GM12878 (cell line): Measurements from ENCODE around the gene UMAD1. TPM values are rescaled to one million over a fixed set of nuclear protein-coding genes. Genes with fewer than 3 reads are reported as not detected.

Experiments used
- ATAC-seq: fragments of 200-7000 bp; cut with Tn5 transposase; 3 replicates; pipeline ENCODE4 v1.9.1; 2020; ENCODE audit warnings: mild to moderate bottlenecking, moderate library complexity
- BruUV-seq: library from RNA; stranded (reverse); fragments of 400-500 nt; replicated peaks from 2 replicates; lab custom pipeline; 2021; lab: Mats Ljungman, UMichigan
- CTCF ChIA-PET: fragments of 300-600 bp; sonication (Branson Sonifier 250); formaldehyde crosslinking; extraction: SDS; loops from one replicate; lab custom pipeline; 2021; ENCODE audit warnings: inconsistent platforms; lab: Yijun Ruan, JAX
- POLR2A ChIA-PET: fragments of 350-600 bp; formaldehyde crosslinking; extraction: SDS; loops from one replicate; lab custom pipeline; 2021; ENCODE audit warnings: inconsistent platforms; lab: Charles Lee
- RAD21 ChIA-PET: fragments of 300-600 bp; sonication (Branson Sonifier 250); formaldehyde crosslinking; loops from one replicate; lab custom pipeline; 2023; ENCODE audit warnings: antibody characterized with exemption; ENCODE audit not compliant: unreplicated experiment; lab: Charles Lee
- SMC1A ChIA-PET: fragments of 300-600 bp; sonication (Branson Sonifier 250); formaldehyde crosslinking; loops from one replicate; lab custom pipeline; 2023; ENCODE audit not compliant: unreplicated experiment, uncharacterized antibody; lab: Charles Lee
- DNase-seq: peaks from one replicate; pipeline ENCODE4 v3.0.0-alpha.2; 2011; ENCODE audit warnings: low read depth, low spot score
- FAIRE-seq: peaks from 3 replicates; lab custom pipeline; 2011; peaks lifted over from hg19 to GRCh38; lab: Jason Lieb, UNC
- H2AFZ ChIP-seq: 2 replicates; pipeline ENCODE4 v1.6.0; 2011; ENCODE audit warnings: low read depth, low read length, control low read depth; ENCODE audit not compliant: control insufficient read depth
- H3K27ac ChIP-seq: 2 replicates; pipeline ENCODE4 v1.5.1; 2011; ENCODE audit warnings: control low read depth; ENCODE audit not compliant: control insufficient read depth, insufficient read depth
- H3K27me3 ChIP-seq, 2 experiments: replicated peaks in 1 of 2; 2 replicates each; pipeline versions ENCODE4 v1.6.0 to v1.6.1; 2011; ENCODE audit warnings: low read length in 1 of 2; ENCODE audit not compliant: control insufficient read depth in 2 of 2, insufficient read depth in 2 of 2
- H3K36me3 ChIP-seq, 2 experiments: 2 replicates each; pipeline ENCODE4 v1.5.1; 2011; ENCODE audit warnings: low read length in 1 of 2; ENCODE audit not compliant: control insufficient read depth in 2 of 2, insufficient read depth in 2 of 2
- H3K4me1 ChIP-seq: 2 replicates; pipeline ENCODE4 v1.6.1; 2011; ENCODE audit warnings: mild to moderate bottlenecking, low read length, moderate library complexity, mixed read lengths; ENCODE audit not compliant: control insufficient read depth, insufficient read depth
- H3K4me2 ChIP-seq: 2 replicates; pipeline ENCODE4 v1.6.0; 2011; ENCODE audit warnings: control low read depth; ENCODE audit not compliant: control insufficient read depth, insufficient read depth
- H3K4me3 ChIP-seq: fragments of 200-600 bp; sonication (generic); 2 replicates; pipeline ENCODE4 v1.5.1; 2016
- H3K79me2 ChIP-seq: 2 replicates; pipeline ENCODE4 v1.6.0; 2011; ENCODE audit warnings: low read length; ENCODE audit not compliant: control insufficient read depth, insufficient read depth
- H3K9ac ChIP-seq: 2 replicates; pipeline ENCODE4 v1.8.0; 2011; ENCODE audit warnings: low read length, control low read depth, mixed read lengths; ENCODE audit not compliant: control insufficient read depth, insufficient read depth
- H3K9me3 ChIP-seq: replicated peaks from 3 replicates; pipeline ENCODE4 v1.5.1; 2011; ENCODE audit warnings: mild to moderate bottlenecking, low read length; ENCODE audit not compliant: control insufficient read depth, insufficient read depth
- H4K20me1 ChIP-seq: 2 replicates; pipeline ENCODE4 v1.6.0; 2011; ENCODE audit not compliant: control insufficient read depth, insufficient read depth
- BHLHE40 ChIP-seq, 2 experiments: fragments of 450-650 bp in 1 of 2; IDR thresholded peaks; 2 replicates each; pipeline ENCODE4 v1.6.1; 2011 to 2017; ENCODE audit warnings: low read depth in 2 of 2, borderline replicate concordance in 1 of 2, improper control_type of control experiment in 1 of 2, low read length in 1 of 2, mild to moderate bottlenecking in 1 of 2
- BMI1 ChIP-seq: fragments of 450-650 bp; IDR thresholded peaks from 2 replicates; pipeline ENCODE4 v1.6.1; 2016; ENCODE audit warnings: mild to moderate bottlenecking, moderate library complexity, borderline replicate concordance
- CBX5 ChIP-seq: sonication (generic); IDR thresholded peaks from 2 replicates; pipeline ENCODE4 v1.6.1; 2016; ENCODE audit warnings: low read depth, moderate library complexity, mild to moderate bottlenecking, inconsistent platforms
- CREB1 ChIP-seq: IDR thresholded peaks from 2 replicates; pipeline ENCODE4 v1.6.1; 2012; ENCODE audit warnings: low read depth, mild to moderate bottlenecking, inconsistent platforms
- DPF2 ChIP-seq: fragments of 450-650 bp; IDR thresholded peaks from 2 replicates; pipeline ENCODE4 v1.6.1; 2017; ENCODE audit warnings: mild to moderate bottlenecking
- E2F4 ChIP-seq: IDR thresholded peaks from 2 replicates; pipeline ENCODE4 v1.6.1; 2012; ENCODE audit warnings: low read depth, low read length, improper control_type of control experiment
- EGR1 ChIP-seq, 2 experiments: IDR thresholded peaks; 1 replicate in 1 of 2; 2 replicates in 1 of 2; pipeline ENCODE4 v1.6.1; 2011 to 2012; ENCODE audit warnings: low read depth in 2 of 2, low read length in 2 of 2, borderline replicate concordance in 1 of 2, mild to moderate bottlenecking in 1 of 2, moderate library complexity in 1 of 2
- GABPA ChIP-seq: IDR thresholded peaks from 2 replicates; pipeline ENCODE4 v1.6.1; 2014; ENCODE audit warnings: antibody characterized with exemption, low read depth, mild to moderate bottlenecking, inconsistent platforms
- JUND ChIP-seq: IDR thresholded peaks from 2 replicates; pipeline ENCODE4 v1.6.1; 2012; ENCODE audit warnings: low read depth, mild to moderate bottlenecking, low read length, improper control_type of control experiment, moderate library complexity
- KDM1A ChIP-seq: fragments of 200-600 bp; sonication (generic); IDR thresholded peaks from 2 replicates; pipeline ENCODE4 v1.6.1; 2016; ENCODE audit warnings: borderline replicate concordance
- MAX ChIP-seq: IDR thresholded peaks from 2 replicates; pipeline ENCODE4 v1.6.1; 2012; ENCODE audit warnings: low read depth, low read length, improper control_type of control experiment
- MLLT1 ChIP-seq: fragments of 450-650 bp; IDR thresholded peaks from 2 replicates; pipeline ENCODE4 v1.6.1; 2016; ENCODE audit warnings: mild to moderate bottlenecking
- RELA ChIP-seq: fragments of 450-650 bp; IDR thresholded peaks from 2 replicates; pipeline ENCODE4 v1.8.0; 2014; ENCODE audit warnings: borderline replicate concordance; ENCODE audit not compliant: partially characterized antibody
- SRF ChIP-seq, 2 experiments: IDR thresholded peaks; 2 replicates each; pipeline ENCODE4 v1.6.1; 2011; ENCODE audit warnings: low read depth in 2 of 2, low read length in 2 of 2, mild to moderate bottlenecking in 1 of 2, moderate library complexity in 1 of 2
- TARDBP ChIP-seq: IDR thresholded peaks from 2 replicates; pipeline ENCODE4 v1.6.1; 2016; ENCODE audit warnings: borderline replicate concordance
- TBL1XR1 ChIP-seq: IDR thresholded peaks from 2 replicates; pipeline ENCODE4 v1.6.1; 2012; ENCODE audit warnings: low read depth, low read length, improper control_type of control experiment
- WGBS: methylation state at CpG from one replicate; pipeline ENCODE4 v1.1.6; 2016; ENCODE audit warnings: low lambda C conversion rate; ENCODE audit not compliant: insufficient replicate concordance, insufficient coverage; ENCODE audit errors: missing lambda C conversion rate; 5-methylcytosine and 5-hydroxymethylcytosine counted together
- in situ Hi-C: fragments of 300-500 bp; cut with MboI; formaldehyde crosslinking; loops from 9 replicates; pipeline ENCODE4 v1.14.3; 2018; ENCODE audit warnings: mixed read lengths
- intact Hi-C: fragments of 100-400 bp; cut with micrococcal nuclease; formaldehyde crosslinking; loops from one replicate; pipeline ENCODE4 v1.14.2; 2022; ENCODE audit not compliant: unreplicated experiment
- polyA plus RNA-seq, 11 experiments: library from polyadenylated mRNA; depleted of rRNA in 4 of 11; unstranded in 6 of 11; stranded (reverse) in 5 of 11; fragments of >200 nt; fragmentation: Nextera tagmentation in 4 of 11; fragmentation: Illumina TruSeq in 1 of 11; extraction: Ambion mirVana in 4 of 11; extraction: Trizol in 1 of 11; gene quantifications; 1 replicate in 1 of 11; 2 replicates in 10 of 11; pipeline versions ENCODE4 v1.2.1 to v1.2.3, GENCODE V29; 2011 to 2016; ENCODE audit warnings: inconsistent platforms in 2 of 11, missing spikeins in 2 of 11, low read depth in 1 of 11
- total RNA-seq, 4 experiments: library from RNA; depleted of rRNA in 3 of 4; stranded (reverse); fragments of >200 nt in 3 of 4; fragmentation: Illumina TruSeq in 1 of 4; extraction: Trizol in 1 of 4; gene quantifications; 2 replicates each; pipeline versions ENCODE4 v1.2.1 to v1.2.3, GENCODE V29; 2013 to 2021
- TF ChIP-seq, protein P1 (sequence below): fragments of 450-650 bp; IDR thresholded peaks from 2 replicates; pipeline ENCODE4 v1.6.1; 2017; ENCODE audit warnings: low read depth, mild to moderate bottlenecking, moderate library complexity
- TF ChIP-seq, protein P2 (sequence below): fragments of 150-350 bp; IDR thresholded peaks from 2 replicates; pipeline ENCODE4 v1.6.1; 2014; ENCODE audit warnings: mild to moderate bottlenecking, low read depth, low read length

The UMAD1 gene
- total and polyA plus RNA-seq, 10 of the 15 experiments (the other 5 are each of a cell fraction or from before 2014, with no cell fraction given): 6.0 to 28.6 (median 9.3) TPM

DNA sequence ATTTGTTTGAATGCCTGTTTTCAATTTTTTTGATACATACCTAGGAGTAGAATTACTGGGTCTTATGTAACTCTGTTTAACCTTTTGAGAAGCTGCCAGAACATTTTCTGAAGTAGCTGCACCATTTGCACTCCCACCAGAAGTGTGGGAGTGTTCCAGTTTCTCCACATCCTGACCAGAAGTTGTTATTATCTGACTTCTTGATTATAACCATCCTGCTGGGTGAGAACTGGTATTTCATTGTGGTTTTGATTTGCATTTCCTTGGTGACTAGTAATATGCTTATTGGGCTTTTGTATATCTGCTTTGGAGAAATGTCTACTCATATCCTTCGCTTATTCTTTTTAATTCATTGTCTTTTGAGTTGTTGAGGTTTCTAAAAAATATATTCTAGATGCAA is 210.8 kb downstream of the UMAD1 start:
- in situ Hi-C loops (no loop called here), intact Hi-C loops (no loop called here)
- Histone ChIP-seq H3K9ac (no peak overlapping the region), H3K4me2 (no peak overlapping the region), H3K36me3 (no peaks in the 10 kb centered on the region; a peak in 1 of 4 replicates), H3K9me3 (peaks cover 18% of the 10 kb centered on the region), H3K4me3 (no peak overlapping the region), H2AFZ (no peak overlapping the region), H4K20me1 (no peaks in the 10 kb centered on the region), H3K27ac (no peak overlapping the region), H3K4me1 (no peaks in the 10 kb centered on the region), H3K27me3 (no peaks in the 10 kb centered on the region), H3K79me2 (no peaks in the 10 kb centered on the region)
- no TSS peak for BruUV-seq
- SMC1A ChIA-PET: interaction anchor here (1.1 to 7.5 kb wide), 6 partner anchors 7 to 115 kb away, joined by 3 to 34 read pairs (median 6); no protein-coding TSS in a partner anchor
- RAD21 ChIA-PET: no interaction called here
- POLR2A ChIA-PET: no interaction called here
- no peak for DNase-seq
- no peak; the same call in 2 of the 3 replicates for ATAC-seq
- CTCF ChIA-PET: interaction anchor here (2.5 kb wide), 1 partner anchor 13 kb away, joined by 6 read pairs; no protein-coding TSS in a partner anchor
- no peak for FAIRE-seq
- WGBS: 95% methylated on average over 1 of the region's 1 CpG
- TF ChIP-seq, protein P1, sequence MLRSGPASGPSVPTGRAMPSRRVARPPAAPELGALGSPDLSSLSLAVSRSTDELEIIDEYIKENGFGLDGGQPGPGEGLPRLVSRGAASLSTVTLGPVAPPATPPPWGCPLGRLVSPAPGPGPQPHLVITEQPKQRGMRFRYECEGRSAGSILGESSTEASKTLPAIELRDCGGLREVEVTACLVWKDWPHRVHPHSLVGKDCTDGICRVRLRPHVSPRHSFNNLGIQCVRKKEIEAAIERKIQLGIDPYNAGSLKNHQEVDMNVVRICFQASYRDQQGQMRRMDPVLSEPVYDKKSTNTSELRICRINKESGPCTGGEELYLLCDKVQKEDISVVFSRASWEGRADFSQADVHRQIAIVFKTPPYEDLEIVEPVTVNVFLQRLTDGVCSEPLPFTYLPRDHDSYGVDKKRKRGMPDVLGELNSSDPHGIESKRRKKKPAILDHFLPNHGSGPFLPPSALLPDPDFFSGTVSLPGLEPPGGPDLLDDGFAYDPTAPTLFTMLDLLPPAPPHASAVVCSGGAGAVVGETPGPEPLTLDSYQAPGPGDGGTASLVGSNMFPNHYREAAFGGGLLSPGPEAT: no peak
- TF ChIP-seq SRF (IDR thresholded peaks at IDR 0.05; ENCODE audit: low read depth in 2 of 2, low read length in 2 of 2) (no peak), GABPA (no peak), MAX (no peak), BHLHE40 (IDR thresholded peaks at IDR 0.05; ENCODE audit: borderline replicate concordance in 1 of 2, low read depth in 2 of 2, low read length in 1 of 2) (no peak), E2F4 (no peak), CREB1 (no peak), KDM1A (no peak), RELA (no peak), TBL1XR1 (no peak), BMI1 (no peak), EGR1 (IDR thresholded peaks at IDR 0.05; ENCODE audit: borderline replicate concordance in 1 of 2, low read depth in 2 of 2, low read length in 2 of 2) (no peak), CBX5 (no peak), MLLT1 (no peak), DPF2 (no peak), TARDBP (no peak), JUND (no peak)
- TF ChIP-seq, protein P2, sequence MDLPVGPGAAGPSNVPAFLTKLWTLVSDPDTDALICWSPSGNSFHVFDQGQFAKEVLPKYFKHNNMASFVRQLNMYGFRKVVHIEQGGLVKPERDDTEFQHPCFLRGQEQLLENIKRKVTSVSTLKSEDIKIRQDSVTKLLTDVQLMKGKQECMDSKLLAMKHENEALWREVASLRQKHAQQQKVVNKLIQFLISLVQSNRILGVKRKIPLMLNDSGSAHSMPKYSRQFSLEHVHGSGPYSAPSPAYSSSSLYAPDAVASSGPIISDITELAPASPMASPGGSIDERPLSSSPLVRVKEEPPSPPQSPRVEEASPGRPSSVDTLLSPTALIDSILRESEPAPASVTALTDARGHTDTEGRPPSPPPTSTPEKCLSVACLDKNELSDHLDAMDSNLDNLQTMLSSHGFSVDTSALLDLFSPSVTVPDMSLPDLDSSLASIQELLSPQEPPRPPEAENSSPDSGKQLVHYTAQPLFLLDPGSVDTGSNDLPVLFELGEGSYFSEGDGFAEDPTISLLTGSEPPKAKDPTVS: no peak
